PC-9 (cell line): ENCODE measurements around the gene DPH7. TPM values are rescaled to one million over a fixed set of nuclear protein-coding genes. Genes with fewer than 3 reads are reported as not detected.

Experiments
- BruUV-seq: library from RNA; stranded (reverse); fragments of 400-500 nt; replicated peaks from 2 replicates; lab custom pipeline; 2021; lab: Mats Ljungman, UMichigan
- CTCF ChIA-PET: fragments of 300-600 bp; sonication (Branson Sonifier 250); formaldehyde crosslinking; loops from one replicate; lab custom pipeline; 2022; ENCODE audit warnings: antibody characterized with exemption; lab: Charles Lee
- POLR2A ChIA-PET: fragments of 300-600 bp; sonication (Branson Sonifier 250); formaldehyde crosslinking; loops from one replicate; lab custom pipeline; 2022; ENCODE audit warnings: antibody characterized with exemption; ENCODE audit not compliant: unreplicated experiment; lab: Charles Lee
- DNase-seq, 2 experiments: peaks; one replicate each; pipeline versions ENCODE4 v3.0.0 to v3.0.0-alpha.2; 2015 to 2022; ENCODE audit warnings: mixed read lengths in 1 of 2
- H2AFZ ChIP-seq: fragments of 200-600 bp; sonication (generic); 2 replicates; pipeline ENCODE4 v1.8.1; 2017; ENCODE audit warnings: antibody characterized with exemption
- H3F3A ChIP-seq: fragments of 200-600 bp; sonication (generic); 2 replicates; pipeline ENCODE4 v1.8.1; 2017; ENCODE audit warnings: antibody characterized with exemption, mild to moderate bottlenecking, low read depth; ENCODE audit not compliant: insufficient read depth
- H3K27ac ChIP-seq: fragments of 200-600 bp; sonication (generic); 2 replicates; pipeline ENCODE4 v1.6.1; 2016; ENCODE audit warnings: mixed run types
- H3K27me3 ChIP-seq: fragments of 200-600 bp; sonication (generic); 2 replicates; pipeline ENCODE4 v1.6.1; 2016; ENCODE audit warnings: low read depth, mixed run types; ENCODE audit not compliant: insufficient read depth
- H3K36me3 ChIP-seq: fragments of 200-600 bp; sonication (generic); 2 replicates; pipeline ENCODE4 v1.6.1; 2016; ENCODE audit warnings: low read depth, mixed run types
- H3K4me1 ChIP-seq: fragments of 200-600 bp; sonication (generic); replicated peaks from 2 replicates; pipeline ENCODE4 v1.6.1; 2016; ENCODE audit warnings: mixed run types; ENCODE audit not compliant: insufficient read depth
- H3K4me2 ChIP-seq: fragments of 200-600 bp; sonication (generic); 2 replicates; pipeline ENCODE4 v1.6.1; 2017; ENCODE audit warnings: mixed run types
- H3K4me3 ChIP-seq: fragments of 200-600 bp; sonication (generic); 2 replicates; pipeline ENCODE4 v1.6.1; 2016; ENCODE audit warnings: mixed run types
- H3K79me2 ChIP-seq: fragments of 200-600 bp; sonication (generic); 2 replicates; pipeline ENCODE4 v1.6.1; 2017; ENCODE audit warnings: low read depth, mixed run types
- H3K9me2 ChIP-seq: fragments of 200-600 bp; sonication (generic); 2 replicates; pipeline ENCODE4 v1.8.1; 2017; ENCODE audit warnings: mild to moderate bottlenecking; ENCODE audit not compliant: insufficient read depth
- H3K9me3 ChIP-seq: fragments of 200-600 bp; sonication (generic); 2 replicates; pipeline ENCODE4 v1.8.1; 2016; ENCODE audit warnings: low read depth; ENCODE audit not compliant: insufficient read depth
- H4K20me1 ChIP-seq: fragments of 200-600 bp; sonication (generic); 2 replicates; pipeline ENCODE4 v1.8.1; 2017; ENCODE audit not compliant: insufficient read depth
- CTCF ChIP-seq: fragments of 200-600 bp; sonication (generic); conservative IDR thresholded peaks from 2 replicates; pipeline ENCODE4 v1.6.1; 2017; ENCODE audit warnings: mixed run types, antibody characterized with exemption, mild to moderate bottlenecking, moderate library complexity
- EZH2 ChIP-seq: fragments of 200-600 bp; sonication (generic); IDR thresholded peaks from 2 replicates; pipeline ENCODE4 v1.8.0; 2017; ENCODE audit warnings: antibody characterized with exemption, low read depth
- intact Hi-C: fragments of 100-400 bp; cut with micrococcal nuclease; formaldehyde crosslinking; loops from one replicate; pipeline ENCODE4 v1.10.0; 2022; ENCODE audit not compliant: unreplicated experiment
- total RNA-seq: library from RNA; stranded (reverse); gene quantifications from 2 replicates; pipeline ENCODE4 v1.2.3, GENCODE V29; 2021

DPH7 gene
- total RNA-seq, 1 experiment from 2014 or later, result 48.5 TPM

- H2AFZ ChIP-seq, result no peak overlapping the region
- H3K4me2 ChIP-seq, result no peak overlapping the region
- no peak overlapping the region for H3K4me3 ChIP-seq
- no peaks in the 10 kb centered on the region for H3K27me3 ChIP-seq
- intact Hi-C loops, result no loop called here
- H3F3A ChIP-seq, result no peaks in the 10 kb centered on the region
- H3K79me2 ChIP-seq, result no peaks in the 10 kb centered on the region
- no peak overlapping the region for H3K27ac ChIP-seq
- BruUV-seq, result no TSS peak
- H4K20me1 ChIP-seq, result no peaks in the 10 kb centered on the region
- CTCF ChIA-PET, result no interaction called here
- POLR2A ChIA-PET, result interaction anchor here (0.6 kb wide), 1 partner anchor 100 kb away, joined by 24 read pairs; the partner anchor contains the start of genes EXD3 and NOXA1
- H3K36me3 ChIP-seq, result no peaks in the 10 kb centered on the region
- TF ChIP-seq CTCF, result no peak
- no peak for TF ChIP-seq EZH2
- DNase-seq, result no peak
- no peaks in the 10 kb centered on the region for H3K9me3 ChIP-seq
- H3K4me1 ChIP-seq, result no peaks in the 10 kb centered on the region
- no peaks in the 10 kb centered on the region for H3K9me2 ChIP-seq
Observed at GRCh38 chr9:137522746-137523455, 55.8 kb downstream of the DPH7 start.

GRCh38 chr9:137521405-137521985 lies 57.2 kb downstream of the DPH7 start:
- H3K79me2 ChIP-seq, result no peaks in the 10 kb centered on the region
- no peaks in the 10 kb centered on the region for H3K4me1 ChIP-seq
- no peaks in the 10 kb centered on the region for H4K20me1 ChIP-seq
- no peak overlapping the region for H2AFZ ChIP-seq
- no peaks in the 10 kb centered on the region for H3K9me2 ChIP-seq
- BruUV-seq, result no TSS peak
- H3K9me3 ChIP-seq, result no peaks in the 10 kb centered on the region
- CTCF ChIA-PET, result no interaction called here
- no peak overlapping the region for H3K27ac ChIP-seq
- H3K27me3 ChIP-seq, result no peaks in the 10 kb centered on the region
- H3K4me3 ChIP-seq, result no peak overlapping the region
- no peaks in the 10 kb centered on the region for H3K36me3 ChIP-seq
- intact Hi-C loops, result no loop called here
- H3K4me2 ChIP-seq, result no peak overlapping the region
- POLR2A ChIA-PET, result no interaction called here
- no peak for DNase-seq
- TF ChIP-seq CTCF (no peak), EZH2 (no peak)
- H3F3A ChIP-seq, result peaks cover under 1% of the 10 kb centered on the region; the same call in 1 of the 2 replicates

GRCh38 chr9:137520614-137521404 lies 57.9 kb downstream of the DPH7 start:
- H3K27ac ChIP-seq, result no peak overlapping the region
- intact Hi-C loops, result no loop called here
- H2AFZ ChIP-seq, result no peak overlapping the region
- DNase-seq, result no peak
- H3K36me3 ChIP-seq, result no peaks in the 10 kb centered on the region
- H3K4me3 ChIP-seq, result no peak overlapping the region
- BruUV-seq, result no TSS peak
- ChIA-PET POLR2A (no interaction called here), CTCF (no interaction called here)
- H3K27me3 ChIP-seq, result no peaks in the 10 kb centered on the region
- peaks cover 4% of the 10 kb centered on the region; the same call in 1 of the 2 replicates for H3F3A ChIP-seq
- no peak overlapping the region for H3K4me2 ChIP-seq
- no peaks in the 10 kb centered on the region for H3K9me2 ChIP-seq
- TF ChIP-seq CTCF, result no peak
- no peaks in the 10 kb centered on the region for H3K9me3 ChIP-seq
- H3K4me1 ChIP-seq, result no peaks in the 10 kb centered on the region
- no peaks in the 10 kb centered on the region for H4K20me1 ChIP-seq
- no peaks in the 10 kb centered on the region for H3K79me2 ChIP-seq
